HG02938 (cell line): ENCODE results near the gene JPH4.
"Not testable (repeated sequence)": the region's sequence is repeated elsewhere in the genome, so short reads cannot be mapped to it uniquely, and the experiment has no call there.

ENCODE experiments used
- ATAC-seq: cut with Tn5 transposase; IDR thresholded peaks from one replicate; pipeline ENCODE4 v1.9.1; 2021; ENCODE audit warnings: mild to moderate bottlenecking, moderate library complexity; ENCODE audit not compliant: unreplicated experiment

Gene JPH4

GRCh38 chr14:23609411-23610089 lies 31.0 kb upstream of the JPH4 start:
- not testable (repeated sequence) for ATAC-seq

- no peak for ATAC-seq
These were observed 30.4 kb upstream of the JPH4 start for GRCh38 chr14:23609001-23609400.

DNA sequence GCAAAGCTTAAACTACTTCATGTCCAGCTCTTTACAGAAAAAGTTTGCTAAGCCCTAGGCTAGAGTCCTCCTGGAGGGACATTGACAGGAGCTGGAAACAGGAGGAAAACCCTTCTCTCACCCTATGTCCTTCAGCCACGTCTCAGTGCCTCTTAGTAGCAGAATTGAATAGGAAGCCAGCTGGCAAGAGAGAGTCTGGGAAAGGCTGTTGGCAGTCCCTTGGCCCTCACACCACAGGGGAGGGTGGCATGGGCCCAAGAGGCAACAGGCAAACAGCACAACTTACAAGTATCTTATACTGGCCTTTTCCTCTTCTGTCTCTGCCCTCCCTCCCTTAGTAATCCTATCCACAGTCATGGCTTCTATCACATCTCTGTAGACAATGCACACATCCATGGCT lies 29.9 kb upstream of the JPH4 start:
- no peak for ATAC-seq

- peak; percentile 86 for ATAC-seq
These were observed 27.5 kb upstream of the JPH4 start for GRCh38 chr14:23605931-23606585.

DNA sequence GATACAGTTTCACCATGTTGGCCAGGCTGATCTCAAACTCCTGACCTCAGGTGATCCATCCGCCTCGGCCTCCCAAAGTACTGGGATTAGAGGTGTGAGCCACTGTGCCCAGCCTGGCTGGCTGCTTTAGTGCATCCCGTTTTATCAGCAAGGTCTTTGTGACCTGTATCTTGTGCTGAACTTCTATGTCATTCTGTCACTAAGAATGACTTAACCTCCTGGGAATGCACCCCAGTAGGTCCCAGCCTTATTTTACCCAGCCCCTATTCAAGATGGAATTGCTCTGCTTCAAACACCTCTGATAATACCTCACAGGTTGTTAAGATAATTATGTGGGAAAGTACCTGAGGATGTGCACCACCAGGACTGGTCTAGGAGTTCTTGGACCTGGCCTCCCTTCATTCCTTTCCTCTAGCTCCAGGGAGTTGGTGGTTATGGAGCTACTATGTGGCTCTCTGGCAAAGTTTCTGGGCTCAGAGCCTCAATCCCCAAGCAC lies 26.1 kb upstream of the JPH4 start:
- no peak for ATAC-seq

GRCh38 chr14:23604148-23604547 lies 25.6 kb upstream of the JPH4 start:
- no peak for ATAC-seq

DNA sequence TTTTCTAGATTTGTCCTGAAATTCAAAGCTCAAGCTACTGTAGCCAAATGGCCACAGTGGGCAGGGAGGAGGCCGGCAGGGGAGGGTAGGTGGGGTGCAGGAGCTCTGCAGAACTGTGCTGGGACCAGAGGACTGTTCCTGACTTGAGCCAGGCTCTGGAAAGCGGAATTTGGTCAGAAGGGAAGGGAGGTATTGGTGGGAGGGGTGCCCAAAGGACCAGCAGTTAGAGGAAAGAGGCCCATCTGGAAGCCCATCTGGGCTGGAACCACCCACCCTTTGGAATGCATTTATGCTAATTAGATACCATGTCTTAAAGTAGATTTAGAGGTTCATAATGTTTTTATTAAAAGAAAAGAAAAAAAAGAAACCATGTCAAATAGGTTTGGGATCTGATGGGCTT lies 24.5 kb upstream of the JPH4 start:
- no peak for ATAC-seq

GRCh38 chr14:23602181-23603095 lies 23.8 kb upstream of the JPH4 start:
- no peak for ATAC-seq

DNA sequence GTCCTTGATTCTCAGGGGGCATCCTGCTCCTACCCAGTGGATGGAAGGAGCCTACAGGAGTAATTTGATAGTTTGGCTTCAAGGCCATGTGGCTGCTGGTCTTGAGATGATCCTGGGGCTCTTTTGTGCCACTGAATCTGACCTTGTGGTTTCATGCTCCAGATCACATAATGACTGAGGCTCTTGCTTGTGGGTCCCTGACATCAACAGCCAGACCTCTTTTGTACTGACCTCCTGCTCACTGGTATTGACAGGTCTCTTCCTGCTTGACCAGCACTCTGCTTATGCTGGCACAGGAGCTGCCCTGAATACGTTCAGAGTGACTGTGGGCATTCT lies 23.2 kb upstream of the JPH4 start:
- ATAC-seq, result no peak

DNA sequence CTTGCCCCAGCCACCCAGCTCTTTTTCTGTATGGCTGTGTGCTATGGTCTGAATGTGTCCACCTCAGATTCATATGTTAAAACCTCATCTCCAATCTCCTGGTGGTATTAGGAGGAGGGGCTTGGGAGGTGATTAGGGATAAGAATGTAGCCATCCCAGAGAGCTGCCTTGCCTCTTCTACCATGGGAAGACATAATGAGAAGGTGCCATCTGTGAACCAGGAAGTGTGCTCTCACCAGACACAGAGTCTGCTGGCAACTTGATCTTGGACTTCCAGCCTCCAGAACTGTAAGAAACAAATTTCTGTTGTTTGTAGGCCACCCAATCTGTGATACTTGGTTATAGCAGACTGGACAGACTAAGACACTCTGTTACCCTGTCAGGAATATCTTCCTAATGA lies 22.8 kb upstream of the JPH4 start:
- ATAC-seq, result no peak

DNA sequence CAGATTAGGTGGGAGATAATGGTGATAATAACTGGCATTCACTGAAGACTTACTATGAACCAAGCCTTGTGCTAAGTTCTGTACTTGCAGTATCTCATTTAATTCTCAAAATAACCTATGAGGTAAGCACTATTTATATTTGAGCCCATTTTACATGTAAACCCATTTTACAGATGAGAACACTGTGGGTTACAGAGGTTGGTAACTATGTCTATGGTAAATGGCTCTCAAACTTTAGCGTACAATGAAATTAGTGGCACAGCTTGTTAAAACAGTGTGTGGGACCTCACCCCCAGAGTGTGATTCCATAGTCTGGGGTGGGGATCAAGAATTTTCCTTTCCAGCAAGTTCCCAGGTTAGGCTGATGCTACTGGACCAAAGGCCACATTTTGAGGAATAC lies 22.2 kb upstream of the JPH4 start:
- ATAC-seq, result no peak

- ATAC-seq, result no peak
These were observed 21.7 kb upstream of the JPH4 start for GRCh38 chr14:23600322-23600707.

DNA sequence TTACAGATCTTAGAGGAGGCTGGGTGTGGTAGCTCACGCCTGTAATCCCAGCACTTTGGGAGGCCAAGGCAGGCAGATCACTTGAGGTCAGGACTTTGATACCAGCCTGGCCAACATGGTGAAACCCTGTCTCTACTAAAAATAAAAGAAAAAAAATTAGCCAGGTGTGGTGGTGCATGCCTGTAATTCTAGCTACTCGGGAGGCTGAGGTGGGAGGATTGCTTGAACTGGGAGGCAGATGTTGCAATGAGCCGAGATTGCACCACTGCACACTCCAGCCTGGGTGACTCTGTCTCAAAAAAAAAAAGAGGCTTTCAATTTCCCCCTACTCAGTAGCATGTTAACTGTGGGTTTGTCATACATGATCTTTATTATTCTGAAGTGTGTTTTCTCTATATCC lies 15.6 kb upstream of the JPH4 start:
- ATAC-seq, result not testable (repeated sequence)

- no peak for ATAC-seq
These were observed 11.6 kb upstream of the JPH4 start for GRCh38 chr14:23590198-23590597.

GRCh38 chr14:23589606-23590005 lies 11.0 kb upstream of the JPH4 start:
- no peak for ATAC-seq

GRCh38 chr14:23588884-23589598 lies 10.5 kb upstream of the JPH4 start:
- peak; percentile 94 for ATAC-seq

DNA sequence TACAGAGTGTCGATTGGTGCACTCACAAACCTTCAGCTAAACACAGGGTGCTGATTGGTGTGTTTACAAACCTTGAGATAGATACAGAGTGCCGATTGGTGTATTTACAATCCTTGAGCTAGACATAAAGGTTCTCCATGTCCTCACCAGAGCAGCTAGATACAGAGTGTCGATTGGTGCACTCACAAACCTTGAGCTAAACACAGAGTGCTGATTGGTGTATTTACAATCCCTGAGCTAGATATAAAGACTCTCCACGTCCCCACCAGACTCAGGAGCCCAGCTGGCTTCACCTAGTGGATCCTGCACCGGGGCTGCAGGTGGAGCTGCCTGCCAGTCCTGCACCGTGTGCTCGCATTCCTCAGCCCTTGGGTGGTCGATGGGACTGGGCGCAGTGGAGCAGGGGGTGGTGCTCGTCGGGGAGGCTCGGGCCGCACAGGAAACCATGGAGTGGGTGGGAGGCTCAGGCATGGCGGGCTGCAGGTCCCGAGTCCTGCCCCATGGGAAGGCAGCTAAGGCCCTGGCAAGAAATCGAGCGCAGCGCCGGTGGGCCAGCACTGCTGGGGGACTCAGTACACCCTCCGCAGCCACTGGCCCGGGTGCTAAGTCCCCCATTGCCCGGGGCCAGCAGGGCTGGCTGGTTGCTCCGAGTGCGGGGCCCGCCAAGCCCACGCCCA lies 6.1 kb upstream of the JPH4 start:
- not testable (repeated sequence) for ATAC-seq

DNA sequence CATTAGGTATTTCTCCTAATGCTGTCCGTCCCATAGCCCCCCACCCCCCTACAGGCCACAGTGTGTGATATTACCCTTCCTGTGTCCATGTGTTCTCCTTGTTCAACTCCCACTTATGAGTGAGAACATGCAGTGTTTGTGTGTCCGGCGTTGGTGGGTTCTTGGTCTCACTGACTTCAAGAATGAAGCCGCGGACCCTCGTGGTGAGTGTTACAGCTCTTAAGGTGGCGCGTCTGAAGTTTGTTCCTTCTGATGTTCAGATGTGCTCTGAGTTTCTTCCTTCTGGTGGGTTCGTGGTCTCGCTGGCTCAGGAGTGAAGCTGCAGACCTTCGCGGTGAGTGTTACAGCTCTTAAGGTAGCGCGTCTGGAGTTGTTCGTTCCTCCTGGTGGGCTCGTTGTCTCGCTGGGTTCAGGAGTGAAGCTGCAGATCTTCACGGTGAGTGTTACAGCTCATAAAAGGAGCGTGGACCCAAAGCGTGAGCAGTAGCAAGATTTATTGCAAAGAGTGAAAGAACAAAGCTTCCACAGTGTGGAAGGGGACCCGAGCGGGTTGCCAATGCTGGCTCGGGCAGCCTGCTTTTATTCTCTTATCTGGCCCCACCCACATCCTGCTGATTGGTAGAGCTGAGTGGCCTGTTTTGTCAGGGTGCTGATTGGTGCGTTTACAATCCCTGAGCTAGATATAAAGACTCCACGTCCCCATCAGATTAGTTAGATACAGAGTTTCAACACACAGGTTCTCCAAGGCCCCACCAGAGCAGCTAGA lies 5.4 kb upstream of the JPH4 start:
- not testable (repeated sequence) for ATAC-seq

GRCh38 chr14:23582906-23583760 lies 4.5 kb upstream of the JPH4 start:
- no peak for ATAC-seq
